CD4-positive, alpha-beta T cell treated with Interleukin-15 for 1 hour (primary cell): ENCODE measurements around the gene PDCD5.
"Not testable (repeated sequence)": the region's sequence is repeated elsewhere in the genome, so short reads cannot be mapped to it uniquely, and the experiment has no call there.

Source experiments
- DNase-seq: peaks from one replicate; pipeline ENCODE4 v3.0.0-alpha.2; 2020

The PDCD5 gene, protein sequence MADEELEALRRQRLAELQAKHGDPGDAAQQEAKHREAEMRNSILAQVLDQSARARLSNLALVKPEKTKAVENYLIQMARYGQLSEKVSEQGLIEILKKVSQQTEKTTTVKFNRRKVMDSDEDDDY

DNA sequence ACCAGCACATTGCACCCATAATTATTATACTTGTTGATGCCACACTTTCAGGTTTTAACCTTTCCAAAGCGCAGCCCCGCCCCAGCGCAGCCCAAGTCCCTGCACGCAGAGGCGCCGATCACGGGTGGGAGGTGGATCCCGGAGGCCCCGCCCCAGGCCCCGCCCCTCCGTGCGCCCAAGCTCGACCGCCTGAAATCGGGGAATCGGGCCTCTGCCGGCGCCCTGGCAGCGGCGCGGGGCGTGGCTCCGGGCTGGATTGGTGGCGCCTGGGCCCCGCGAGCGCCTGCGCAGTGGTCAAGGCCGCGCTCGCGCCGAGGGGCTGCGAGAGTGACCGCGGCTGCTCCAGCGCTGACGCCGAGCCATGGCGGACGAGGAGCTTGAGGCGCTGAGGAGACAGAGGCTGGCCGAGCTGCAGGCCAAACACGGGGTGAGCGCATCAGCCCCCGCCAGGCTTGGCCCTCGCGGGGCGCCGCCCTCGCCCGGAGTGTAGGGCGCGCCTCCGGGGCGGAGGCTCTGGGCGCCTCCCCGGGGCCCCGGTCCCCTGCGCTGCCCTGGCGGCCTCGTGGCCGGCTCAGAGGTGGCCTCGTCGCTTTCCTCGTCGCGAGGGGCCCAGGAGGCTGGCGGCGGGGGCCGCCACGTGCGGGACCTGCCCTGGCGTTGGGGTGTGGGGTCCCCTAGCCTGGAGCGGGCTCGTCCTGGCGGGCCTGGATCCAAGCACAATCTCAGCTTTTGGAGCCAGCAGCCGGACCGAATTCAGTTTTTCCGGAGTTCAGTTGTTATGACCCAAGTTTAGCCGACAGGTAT, at the start of gene PDCD5:
Gene PDCD5 (plus strand): TSS at position 290 of the 804 bp plus-strand sequence. CDS start 72 bp downstream, at position 362.
- peak; percentile 97 for DNase-seq

DNA sequence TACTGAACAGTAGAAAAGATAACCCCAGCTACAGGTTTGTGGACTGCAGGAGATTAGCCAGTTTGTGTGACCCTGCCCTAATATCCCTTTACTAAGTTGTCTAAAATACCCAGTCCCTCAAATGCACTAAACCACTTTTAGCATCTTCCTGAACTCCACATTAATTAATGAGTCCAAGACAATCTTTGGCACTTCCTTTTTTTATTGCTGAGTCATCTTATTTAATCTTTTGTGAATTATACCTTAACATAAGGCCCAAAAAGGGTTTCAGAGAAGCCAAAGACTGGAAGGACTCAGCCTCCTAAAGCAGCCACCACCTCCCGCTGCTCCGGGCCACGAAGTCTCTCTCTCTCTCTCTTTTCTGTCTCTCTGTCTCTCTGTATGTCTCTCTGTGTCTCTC, 48.8 kb upstream of the PDCD5 start:
- DNase-seq, result no peak

DNA sequence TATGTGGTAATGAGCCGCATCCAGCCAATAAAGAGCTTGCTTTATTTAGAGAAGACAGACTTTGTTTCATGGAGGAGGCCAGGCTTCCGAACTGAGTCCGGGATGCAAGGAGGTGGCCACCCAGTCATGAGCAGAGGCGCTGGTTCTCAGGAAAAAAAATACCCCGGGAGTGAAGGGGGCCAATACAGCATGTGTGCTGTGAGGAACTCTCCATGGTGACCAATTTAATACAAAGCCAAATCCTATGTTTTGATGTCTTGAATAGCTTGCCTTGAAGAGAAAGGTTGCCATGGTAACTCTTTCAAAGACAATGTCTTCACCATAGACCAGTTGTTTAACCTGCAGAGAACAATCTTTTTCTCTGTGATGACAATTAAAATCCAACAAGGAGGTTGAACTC, 43.4 kb upstream of the PDCD5 start:
- DNase-seq, result no peak

DNA sequence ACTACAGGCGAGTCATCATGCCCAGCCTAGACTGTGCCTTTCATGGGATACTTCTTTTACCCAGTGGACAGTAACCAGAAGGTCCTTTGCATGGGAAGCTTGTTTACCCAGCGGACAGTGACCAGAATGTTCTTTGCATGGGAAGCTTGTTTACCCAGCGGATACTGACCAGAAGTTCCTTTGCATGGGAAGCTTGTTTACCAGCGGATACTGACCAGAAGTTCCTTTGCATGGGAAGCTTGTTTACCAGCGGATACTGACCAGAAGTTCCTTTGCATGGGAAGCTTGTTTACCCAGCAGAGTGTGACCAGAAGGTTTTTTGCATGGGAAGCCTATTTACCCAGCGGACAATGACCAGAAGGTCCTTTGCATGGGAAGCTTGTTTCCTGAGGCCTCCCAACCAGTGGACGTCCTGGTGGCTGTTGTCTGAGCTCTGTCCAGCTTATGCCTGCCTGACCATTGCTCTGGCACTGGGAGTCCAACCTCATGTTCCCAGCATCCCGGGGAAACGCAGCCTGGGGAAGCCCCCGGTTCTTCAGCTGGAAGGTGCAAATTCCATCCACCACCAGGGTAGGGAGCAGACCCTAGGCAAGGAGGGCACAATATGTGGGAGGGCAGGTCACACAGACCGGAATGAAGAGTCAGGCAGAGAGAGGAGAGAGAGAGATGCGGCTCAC, 41.6 kb upstream of the PDCD5 start:
- DNase-seq, result no peak

DNA sequence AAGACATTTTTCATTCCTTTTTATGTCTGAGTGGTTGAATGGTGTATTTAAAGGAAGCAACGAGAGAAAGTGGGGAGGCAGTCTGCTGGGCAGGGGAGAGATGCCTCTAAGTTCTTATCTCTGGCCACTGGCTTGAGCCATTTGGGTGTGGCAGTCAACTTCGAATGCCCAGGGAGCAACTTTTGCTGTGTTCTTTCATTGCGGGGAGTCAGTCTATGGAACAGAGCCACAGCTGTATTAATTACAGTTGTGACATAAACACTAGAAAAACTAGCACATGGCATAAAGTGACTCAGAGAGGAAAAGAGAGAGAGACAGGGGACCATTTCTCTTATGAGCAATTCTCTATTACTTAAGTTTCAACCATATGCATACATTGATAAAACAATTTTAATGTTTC, 40.4 kb upstream of the PDCD5 start:
- no peak for DNase-seq

DNA sequence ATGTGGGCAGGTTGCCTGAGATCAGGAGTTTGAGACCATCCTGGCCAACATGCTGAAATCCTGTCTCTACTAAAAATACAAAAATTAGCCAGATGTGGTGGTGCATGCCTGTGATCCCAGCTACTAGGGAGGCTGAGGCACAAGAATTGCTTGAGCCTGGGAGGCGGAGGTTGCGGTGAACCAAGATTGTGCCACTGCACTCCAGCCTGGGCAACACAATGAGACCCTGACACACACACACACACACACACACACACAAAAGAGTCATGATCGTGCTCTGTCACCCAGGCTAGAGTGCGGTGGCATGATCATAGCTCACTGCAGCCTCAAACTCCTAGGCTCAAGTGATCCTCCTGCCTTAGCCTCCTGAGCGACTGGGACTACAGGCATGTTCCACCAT, 39.6 kb upstream of the PDCD5 start:
- DNase-seq, result not testable (repeated sequence)

DNA sequence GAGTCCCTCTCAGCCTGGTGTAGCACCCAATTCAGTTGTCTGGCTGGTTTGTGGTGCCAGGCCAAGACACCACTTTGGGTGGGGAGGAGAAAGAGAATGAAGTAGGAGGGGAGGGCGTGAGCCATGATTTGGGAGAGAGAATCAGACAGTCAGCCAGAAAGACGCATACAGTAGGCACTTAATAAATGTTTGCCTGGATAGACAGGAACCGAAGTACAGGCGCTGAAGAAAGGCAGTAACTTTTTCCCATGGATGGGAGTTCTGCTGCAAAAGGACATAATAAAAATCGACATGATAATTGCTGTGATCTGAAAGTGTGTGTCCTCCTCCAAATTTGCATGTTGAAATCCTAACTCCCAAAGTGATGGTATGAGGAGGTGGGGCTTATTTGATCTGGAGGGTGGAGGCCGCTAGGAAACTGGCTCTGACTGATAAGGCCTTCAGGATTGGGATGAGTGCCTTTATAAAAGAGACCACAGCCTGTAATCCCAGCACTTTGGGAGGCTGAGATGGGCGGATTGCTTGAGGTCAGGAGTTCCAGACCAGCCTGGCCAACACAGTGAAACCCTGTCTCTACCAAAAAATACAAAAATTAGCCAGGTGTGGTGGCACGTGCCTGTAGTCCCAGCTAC, 38.4 kb upstream of the PDCD5 start:
- no peak for DNase-seq

DNA sequence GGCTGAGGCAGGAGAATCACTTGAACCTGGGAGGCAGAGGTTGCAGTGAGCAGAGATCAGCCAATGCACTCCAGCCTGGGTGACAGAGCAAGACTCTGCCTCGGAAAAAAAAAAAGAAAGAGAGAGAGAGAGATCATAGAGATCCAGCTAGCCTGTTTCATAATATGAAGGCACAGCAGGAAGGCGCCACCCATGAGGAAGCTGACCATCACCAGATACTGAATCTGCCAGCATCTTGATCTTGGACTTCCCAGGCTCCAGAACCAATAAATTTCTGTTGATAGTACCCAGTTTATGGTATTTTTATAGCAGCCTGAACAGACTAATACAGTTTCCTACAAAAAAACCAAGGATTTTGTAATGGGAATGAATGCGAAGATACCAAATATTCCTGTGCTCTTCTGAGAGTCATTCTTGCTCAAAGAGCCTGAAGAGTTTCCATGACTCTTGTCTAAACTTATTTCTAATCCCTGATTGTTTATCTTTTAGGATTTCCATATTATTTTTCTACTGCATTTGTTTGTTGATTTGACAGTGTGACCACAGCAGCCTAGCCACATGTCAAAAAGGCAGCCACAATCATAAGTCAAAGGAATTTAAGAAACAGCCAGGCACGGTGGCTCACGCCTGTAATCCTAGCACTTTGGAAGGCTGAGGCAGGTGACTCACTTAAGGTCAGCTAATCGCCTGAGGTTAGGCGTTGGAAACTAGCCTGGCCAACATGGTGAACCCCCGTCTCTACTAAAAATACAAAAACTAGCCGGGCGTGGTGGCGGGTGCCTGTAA, 37.7 kb upstream of the PDCD5 start:
- no peak for DNase-seq

DNA sequence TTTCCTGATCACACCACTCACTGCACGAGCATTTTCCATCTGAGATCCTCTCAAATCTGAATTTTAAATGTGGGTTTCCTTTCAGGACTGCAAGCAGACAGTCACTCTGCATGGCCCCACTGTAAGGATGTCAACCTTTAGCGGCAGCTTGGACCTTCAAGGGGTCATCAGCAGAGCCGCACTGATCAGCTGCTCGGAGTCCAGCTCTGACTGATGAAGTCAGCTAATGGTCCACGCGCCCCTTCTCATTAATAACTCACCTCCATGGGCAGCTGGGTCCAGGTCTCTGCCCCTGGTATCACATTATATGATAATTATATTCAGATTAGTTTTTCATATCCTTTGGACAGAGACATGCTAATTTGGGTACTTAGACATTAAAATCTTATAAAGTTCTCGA, 36.1 kb upstream of the PDCD5 start:
- no peak for DNase-seq

DNA sequence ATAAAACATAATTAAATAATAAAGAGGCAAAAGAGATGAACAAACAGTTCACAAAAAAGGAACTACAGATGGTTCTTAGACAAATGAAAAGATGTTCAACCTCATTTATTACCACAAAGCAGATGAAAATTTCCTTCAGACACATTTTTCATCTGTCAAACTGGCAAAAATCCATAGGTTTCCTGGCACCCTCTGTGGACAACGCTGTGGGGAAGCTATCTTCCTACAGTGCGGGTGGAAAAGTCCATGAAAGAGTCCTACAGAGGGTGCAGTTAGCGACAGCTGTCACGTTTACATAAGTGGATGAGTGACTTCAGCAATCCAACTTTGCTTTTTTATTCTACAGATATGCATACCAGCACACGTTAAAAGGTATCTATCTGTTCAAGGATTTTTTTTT, 30.3 kb upstream of the PDCD5 start:
- no peak for DNase-seq

DNA sequence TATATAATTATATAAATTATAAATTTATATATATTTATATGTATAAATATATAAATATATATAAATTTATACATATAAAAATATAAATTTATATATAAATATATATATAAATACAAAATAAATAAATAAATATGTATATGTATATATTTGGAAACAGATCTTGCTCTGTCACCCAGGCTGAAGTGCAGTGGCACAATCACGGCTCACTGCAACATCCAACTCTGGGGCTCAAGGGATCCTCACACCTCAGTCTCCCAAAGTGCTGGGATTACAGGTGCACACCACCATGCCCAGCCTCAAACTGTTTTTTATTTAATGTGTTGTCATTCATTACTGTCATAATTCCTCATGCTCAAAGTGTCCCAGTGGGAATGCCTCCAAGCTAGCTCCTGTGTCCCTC, 25.2 kb upstream of the PDCD5 start:
- DNase-seq, result no peak

DNA sequence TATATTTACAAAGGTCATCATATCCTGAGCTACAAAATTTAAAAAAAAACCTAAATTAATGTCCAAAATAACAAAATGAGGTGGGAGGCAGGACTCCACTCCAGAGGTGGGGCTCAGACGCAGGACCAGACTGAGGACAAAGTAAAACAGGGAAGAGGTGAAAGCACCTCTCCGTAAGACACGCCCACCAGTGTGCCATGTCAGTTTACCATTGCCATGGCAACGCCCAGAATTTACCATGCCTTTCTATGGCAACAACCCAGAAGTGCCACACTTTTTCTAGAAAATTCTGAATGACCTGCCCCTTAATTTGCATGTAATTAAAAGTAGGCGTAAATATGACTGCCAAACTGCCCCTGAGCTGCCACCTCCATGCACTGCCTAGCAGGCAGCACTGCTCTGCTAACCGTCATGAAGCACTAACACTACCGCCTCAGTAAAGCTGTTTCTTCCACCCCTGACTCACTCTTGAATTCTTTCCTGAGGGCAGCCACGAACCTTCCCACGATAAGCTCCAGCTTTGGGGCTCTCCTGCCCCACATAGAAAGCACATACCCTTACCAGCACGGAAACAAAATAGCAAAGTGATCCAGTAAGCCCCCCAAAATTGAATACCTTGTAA, 22.3 kb upstream of the PDCD5 start:
- DNase-seq, result no peak

DNA sequence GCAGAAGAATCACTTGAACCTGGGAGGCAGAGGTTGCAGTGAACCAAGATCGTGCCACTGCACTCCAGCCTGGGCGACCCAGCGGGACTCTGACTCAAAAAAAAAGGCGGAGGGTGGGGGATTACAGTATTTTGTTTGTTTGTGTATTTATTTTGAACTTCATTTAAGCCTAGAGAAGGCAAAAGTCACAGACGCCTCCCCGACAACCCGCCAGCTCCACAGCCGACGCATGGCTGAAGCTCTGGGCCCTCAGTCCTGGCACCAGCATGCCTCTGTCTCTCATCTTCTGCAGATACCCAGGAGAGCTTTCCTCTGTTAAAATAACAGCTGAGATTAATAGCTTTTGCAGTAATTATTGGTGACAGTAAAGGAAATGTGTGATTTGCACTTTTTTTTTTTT, 17.2 kb upstream of the PDCD5 start:
- no peak for DNase-seq

DNA sequence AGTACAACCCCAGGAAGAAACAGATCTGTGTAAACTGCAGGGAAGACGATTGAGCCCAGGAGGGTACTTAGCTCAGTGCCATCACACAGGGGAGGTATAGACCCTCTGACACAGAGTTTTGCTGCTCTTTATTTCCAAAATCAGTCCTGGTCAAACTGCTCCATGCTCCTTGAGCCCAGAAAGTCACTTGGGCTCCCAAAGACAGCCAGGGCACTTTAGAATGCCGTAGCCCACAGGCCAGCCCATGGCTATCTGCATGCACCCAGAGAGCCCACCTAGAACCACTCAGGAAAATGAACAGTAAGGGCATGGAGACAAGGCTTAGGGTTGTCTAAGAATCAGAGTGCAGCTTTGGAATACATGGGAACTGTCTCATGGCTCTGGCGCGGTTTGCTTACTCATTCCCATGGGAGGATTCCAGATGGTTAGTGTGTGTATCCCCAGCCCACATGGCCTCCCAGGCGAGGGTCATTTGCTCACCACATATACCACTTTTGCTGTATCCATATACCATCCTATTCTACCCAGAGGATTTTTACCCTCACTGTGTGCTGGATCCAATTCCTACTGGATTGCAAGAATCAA, 14.7 kb upstream of the PDCD5 start:
- DNase-seq, result no peak

DNA sequence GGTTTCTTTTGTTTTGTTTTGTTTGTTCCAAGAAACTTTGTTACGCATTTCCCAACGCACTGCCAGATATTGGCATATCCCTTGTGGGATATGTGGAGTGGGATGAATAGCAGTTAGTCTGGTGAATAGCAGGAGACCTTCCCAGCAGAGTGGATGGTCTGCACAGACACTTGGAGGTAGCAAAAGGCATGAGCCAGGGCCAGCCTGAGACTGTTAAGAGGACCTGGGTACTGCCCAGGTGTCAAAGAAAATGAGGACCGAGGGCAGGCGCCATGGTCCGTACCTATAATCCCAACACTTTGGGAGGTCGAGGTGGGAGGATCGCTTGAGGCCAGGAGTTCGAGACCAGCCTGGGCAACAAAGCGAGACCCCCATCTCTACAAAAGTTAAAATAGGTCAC, 13.5 kb upstream of the PDCD5 start:
- no peak for DNase-seq

DNA sequence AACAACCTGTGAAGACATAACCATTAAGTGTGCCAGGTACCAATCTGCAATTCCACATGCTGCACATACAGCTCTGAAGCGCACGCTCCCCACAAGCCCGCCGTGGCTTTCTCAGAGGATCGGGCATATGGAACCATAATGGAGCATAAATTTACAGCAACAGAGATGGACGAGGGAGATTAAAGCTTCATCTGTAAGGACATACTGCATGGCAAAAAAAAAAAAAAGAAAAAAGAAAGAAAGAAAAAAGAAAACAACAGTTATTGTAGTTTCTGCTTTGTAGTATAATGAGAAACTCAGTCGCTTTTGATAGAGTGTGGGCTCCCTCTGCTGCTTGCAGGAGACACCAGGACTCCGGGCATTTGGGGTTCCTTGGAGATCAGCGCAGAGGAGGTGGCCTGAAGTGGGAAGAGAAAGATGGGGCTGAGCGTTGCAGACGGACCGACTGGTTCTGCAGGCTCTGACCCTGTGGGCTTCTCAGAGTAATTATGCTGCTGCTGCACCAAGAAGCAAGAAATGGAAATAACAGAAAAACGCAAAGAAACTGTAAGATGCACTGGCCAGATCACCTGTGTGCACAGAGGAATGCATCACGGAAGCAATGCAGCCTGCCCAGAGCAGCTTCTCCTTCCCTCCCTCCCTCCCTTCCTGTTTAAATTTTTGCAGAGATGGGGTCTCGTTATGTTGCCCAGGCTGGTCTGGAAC, 10.8 kb upstream of the PDCD5 start:
- DNase-seq, result peak; percentile 39

DNA sequence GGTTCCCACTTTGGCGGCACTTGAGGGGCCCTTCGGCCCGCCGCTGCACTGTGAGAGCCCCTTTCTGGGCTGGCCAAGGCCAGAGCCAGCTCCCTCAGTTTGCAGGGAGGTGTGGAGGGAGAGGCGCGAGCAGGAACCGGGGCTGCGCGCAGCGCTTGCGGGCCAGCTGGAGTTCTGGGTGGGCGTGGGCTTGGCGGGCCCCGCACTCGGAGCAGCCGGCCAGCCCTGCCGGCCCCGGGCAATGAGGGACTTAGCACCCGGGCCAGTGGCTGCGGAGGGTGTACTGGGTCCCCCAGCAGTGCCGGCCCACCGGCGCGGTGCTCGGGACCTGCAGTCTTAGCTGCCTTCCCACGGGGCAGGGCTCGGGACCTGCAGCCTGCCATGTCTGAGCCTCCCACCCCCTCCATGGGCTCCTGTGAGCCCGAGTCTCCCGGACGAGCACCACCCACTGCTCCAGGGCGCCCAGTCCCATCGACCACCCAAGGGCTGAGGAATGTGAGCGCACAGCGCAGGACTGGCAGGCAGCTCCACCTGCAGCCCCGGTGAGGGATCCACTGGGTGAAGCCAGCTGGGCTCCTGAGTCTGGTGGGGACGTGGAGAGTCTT, 9.4 kb upstream of the PDCD5 start:
- not testable (repeated sequence) for DNase-seq

DNA sequence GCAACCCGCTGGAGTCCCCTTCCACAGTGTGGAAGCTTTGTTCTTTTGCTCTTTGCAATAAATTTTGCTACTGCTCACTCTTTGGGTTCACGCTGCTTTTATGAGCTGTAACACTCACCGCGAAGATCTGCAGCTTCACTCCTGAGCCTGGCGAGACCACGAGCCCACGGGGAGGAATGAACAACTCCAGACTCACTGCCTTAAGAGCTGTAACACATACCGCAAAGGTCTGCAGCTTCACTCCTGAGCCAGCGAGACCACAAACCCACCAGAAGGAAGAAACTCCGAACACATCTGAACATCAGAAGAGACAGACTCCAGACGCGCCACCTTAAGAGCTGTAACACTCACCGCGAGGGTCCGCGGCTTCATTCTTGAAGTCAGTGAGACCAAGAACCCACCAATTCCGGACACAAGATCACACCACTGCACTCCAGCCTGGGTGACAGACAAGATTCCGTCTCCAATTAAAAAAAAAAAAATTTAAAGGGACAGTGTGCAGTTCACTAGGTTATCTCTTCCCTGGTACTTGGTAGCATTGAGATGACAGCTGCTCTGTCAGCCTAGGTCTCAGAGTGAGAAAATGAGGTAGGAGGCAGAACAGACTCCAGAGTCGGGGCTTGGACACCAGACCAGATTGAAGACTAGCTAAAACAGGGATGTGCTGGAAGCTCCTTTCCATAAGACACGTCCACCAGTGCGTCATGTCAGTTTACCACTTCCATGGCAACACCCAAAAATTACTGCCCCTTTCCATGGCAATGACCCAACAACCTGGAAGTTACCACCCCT, 8.1 kb upstream of the PDCD5 start:
- not testable (repeated sequence) for DNase-seq

DNA sequence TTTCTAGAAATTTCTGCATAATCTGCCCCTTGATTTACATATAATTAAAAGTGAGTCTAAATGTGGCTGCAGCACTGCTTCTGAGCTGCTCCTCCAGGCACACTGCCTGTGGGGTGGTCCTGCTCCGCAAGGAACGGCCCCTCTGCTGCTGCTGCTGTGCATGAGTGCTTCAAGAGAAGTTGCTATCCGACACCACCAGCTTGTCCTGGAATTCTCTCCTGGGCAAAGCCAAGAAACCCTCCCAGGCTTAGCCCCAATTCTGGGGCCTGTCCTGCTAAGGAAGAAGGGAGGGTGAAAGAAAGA, 7.5 kb upstream of the PDCD5 start:
- DNase-seq, result no peak

DNA sequence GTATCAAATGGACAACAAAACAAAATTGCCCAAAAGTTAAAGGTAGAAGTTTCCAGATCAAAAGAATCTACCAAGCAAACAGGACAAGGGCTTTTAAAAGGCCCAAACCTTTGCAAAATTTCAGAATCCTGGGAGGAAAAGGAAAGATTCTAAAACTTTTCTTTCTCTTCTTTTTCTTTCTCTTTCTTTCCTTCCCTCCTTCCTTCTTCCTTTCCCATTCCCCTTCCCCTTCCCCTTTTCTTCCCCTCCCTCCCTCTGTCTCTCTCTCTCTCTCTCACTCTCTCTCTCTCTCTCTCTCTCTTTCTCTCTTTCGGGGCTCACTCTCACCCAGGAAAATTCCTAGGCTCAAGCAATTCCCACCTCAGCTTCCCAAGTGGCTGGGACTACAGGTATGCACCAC, 4.2 kb upstream of the PDCD5 start:
- no peak for DNase-seq
